HG02610 (cell line): ENCODE data around the gene JPH4.
A peak's percentile ranks its signal among the peaks of the same experiment; 100 is the strongest.

Source experiments
- ATAC-seq: cut with Tn5 transposase; IDR thresholded peaks from one replicate; pipeline ENCODE4 v1.9.1; 2021; ENCODE audit warnings: mild to moderate bottlenecking, moderate library complexity; ENCODE audit not compliant: unreplicated experiment

The JPH4 gene

DNA sequence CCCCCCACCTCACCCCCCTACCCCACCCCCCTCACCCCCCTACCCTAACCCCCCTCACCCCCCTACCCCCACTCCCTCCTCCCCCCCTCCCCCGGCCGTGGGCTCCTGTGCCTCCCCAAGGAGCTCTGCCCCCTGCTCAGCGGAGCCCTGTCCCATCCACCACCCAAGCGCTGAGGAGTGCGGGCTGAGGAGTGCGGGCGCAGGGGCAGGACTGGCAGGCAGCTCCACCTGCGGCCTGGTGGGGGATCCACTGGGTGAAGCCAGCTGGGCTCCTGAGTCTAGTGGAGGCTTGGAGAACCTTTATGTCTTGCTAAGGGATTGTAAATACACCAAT lies 2.3 kb upstream of the JPH4 start:
- no peak for ATAC-seq

GRCh38 chr14:23580152-23580926 lies 1.7 kb upstream of the JPH4 start:
- no peak for ATAC-seq

DNA sequence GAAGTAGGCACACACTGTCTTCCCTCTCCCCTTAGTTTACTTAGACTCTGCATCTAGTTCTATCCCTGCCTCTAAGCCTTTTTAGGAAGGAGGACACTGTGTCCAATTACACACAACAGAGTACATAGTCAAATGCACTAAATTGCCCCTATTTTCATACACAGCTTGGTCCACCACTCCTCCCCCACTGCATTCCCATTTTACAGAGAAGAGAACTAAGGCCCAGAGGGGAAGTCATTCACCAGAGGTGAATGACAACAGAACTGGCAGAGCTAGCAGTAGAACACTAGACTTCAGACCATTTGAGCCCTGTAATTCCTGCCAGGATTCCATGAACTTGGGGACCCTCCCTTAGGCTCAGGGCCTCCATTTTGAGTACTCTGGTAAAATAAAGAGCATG lies 1.1 kb upstream of the JPH4 start:
- ATAC-seq: no peak

DNA sequence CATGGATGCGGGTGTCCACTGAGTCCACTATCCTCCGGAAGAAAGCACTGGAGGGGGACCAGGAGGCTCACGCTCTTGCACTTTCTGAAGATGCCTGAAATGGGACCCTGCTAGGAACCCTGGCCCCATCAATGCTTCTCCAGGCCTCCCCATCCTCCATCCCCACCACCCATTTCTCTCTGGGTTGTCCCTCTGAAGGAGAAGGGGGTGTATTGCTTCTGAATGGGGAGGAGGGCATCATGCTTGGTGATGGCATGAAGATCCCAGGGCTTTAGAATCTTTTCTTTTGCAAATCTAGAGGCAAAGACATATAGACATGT lies 681 bp upstream of the JPH4 start:
- no peak for ATAC-seq

- no peak for ATAC-seq
Measured at GRCh38 chr14:23577710-23578392, 739 bp downstream of the JPH4 start.

DNA sequence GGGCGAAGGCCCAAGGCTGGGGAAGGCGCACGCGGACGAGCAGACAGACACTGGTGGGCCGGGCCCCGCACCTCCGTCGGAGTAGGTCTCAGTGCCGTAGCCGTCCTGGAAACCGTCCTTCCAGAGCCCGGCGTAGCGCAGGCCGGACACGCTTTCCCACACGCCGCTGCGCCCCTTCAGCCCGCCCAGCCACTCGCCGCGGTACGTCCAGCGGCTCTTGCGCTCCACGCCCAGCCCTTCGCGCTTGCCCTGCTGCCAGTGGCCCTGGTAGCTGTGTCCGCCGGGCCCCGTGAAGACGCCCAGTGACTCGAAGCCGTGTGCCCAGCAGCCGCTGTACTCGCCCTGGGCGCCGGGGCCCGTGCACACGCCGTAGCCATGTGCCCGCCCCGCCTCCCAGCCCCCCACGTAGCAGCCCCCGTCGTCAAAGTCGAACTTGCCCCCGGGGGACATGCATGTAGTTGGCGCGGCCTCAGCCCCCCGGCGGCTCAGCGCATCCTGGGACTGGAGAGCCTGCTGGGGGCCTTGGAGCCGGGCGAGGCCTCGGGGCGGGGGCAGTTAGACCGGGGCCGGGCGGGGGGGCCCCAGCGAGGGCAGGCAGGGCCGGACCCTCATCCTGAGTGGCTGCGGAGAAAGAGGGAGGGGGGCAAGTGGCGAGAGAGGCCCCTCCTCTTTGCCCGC lies 1.4 kb downstream of the JPH4 start:
- no peak for ATAC-seq

GRCh38 chr14:23573384-23574015 lies 5.1 kb downstream of the JPH4 start:
- ATAC-seq: no peak

DNA sequence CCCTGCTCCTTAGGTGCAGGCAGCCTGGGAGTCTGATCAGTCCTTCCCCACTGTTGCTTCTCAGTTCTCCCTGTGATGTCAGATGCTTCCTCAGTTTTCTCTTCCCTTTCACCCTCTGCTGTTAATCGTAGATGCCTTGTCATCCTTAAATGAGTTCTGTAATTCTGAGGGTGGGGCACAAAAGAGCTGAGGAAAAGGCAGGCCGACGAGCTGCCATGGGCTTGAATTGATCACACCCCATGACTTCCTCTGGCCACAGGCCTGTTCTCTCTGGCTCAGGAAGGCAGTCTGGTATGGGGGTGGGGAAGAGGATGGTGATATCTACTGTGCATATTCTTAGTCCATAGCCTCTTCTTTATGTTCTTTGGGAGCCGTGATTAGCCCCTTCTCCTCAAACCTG lies 5.8 kb downstream of the JPH4 start:
- ATAC-seq: no peak

- ATAC-seq: no peak
Measured at GRCh38 chr14:23572524-23572828, 6.1 kb downstream of the JPH4 start.

DNA sequence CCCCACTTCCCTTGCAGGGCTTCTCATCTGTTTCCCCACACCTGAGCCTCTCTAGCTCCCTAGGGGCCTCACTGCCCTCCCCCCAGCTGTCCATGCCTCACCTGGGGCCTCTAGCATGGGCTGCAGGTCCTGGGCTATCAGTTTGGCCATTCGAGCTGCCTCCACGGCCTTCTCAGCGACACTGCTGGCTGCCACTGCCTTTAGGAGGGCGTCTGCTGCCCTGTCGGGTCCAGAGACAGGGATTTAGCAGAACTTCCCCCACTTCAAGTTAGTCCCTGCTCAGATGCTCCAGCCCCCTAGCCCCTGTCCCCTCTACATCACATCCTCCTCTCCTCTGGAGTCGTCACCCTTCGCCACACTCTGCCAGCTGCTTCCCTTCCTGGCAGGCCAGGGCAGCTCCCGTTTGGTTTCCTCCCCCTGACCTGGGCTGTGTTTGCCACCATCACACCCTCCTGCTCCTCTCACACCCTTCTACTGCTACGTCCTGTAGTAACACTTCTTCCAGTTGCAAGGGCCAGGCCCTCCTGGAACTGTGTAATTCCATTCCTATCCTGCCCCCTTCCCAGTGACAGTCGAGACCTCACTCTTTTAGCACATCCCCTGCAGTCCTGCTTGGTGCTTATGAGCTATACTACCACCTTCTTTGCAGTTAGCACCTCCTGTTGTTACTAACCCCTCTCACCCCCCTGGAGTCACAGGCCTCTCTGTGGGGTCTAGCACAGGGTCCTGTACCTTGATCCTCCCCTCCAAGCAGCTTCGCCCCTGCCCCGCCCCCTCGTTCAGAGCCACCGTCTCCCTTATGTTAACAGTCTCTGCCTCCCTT lies 6.7 kb downstream of the JPH4 start:
- ATAC-seq: no peak

DNA sequence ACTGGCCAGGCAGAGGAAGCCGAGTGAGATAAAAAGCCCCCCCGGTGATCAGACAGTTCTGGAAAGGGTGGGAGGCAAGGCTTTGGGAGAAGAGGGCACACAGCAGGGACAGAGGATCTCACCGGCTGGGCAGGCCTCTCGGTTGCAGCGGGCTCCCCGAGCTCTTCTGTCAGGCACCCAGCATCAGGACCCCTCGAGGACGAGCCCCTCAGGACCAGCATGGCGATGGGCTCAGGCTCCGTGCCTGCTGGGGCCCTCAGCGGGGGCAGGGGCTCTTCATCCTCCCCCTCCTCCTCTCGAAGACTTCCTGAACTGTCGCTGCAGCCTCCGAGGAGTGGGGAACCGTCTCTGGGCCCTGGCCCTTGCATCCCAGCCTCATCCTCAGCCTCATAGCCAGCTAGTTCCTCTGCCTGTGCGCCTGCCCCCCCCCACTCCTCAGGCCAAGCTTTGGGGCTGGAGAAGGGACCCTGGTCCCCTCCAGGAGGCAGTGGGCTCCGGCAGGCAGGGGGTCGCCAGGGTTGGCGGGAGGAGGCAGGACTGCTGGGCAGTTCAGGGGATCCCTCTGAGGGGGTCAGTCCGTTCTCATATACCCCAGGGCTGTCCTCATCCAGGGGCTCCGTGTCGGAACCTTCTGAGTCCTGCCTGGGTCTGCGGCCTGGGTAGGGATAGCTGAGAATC lies 7.6 kb downstream of the JPH4 start:
- ATAC-seq: no peak

DNA sequence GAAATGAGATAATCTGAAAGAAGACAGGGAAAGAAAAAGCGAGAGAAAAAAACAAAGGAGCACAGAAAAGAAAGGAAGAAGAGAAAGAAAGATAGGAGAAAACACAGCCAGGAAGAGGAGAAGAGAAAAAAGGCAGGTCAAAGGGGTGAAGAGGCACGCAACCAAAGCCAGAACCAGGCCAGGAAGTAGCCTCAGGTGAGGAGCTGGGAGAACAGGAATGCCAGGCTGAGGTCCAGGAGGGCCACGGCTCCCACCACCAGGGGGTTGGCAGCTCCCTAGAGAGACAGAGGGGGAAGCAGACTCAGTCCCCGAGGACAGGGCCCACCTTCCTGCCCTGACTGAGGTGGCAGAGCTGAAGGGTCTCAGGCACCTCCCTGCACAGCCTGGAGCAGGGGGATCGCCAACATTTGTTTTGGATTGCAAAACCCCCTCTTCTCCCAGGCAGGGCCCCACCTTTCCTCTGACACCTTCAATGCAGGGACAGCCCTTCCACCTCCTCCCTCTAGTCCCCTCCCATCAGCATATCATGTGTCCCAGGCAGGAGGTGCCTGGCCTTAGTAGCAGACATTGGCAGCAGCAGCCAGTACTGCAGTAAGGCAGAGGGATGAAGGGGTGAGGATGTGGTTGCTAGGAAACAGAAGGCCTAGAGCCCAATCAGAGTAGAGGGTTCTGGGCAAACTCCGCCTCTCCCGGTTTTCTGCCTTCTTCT lies 9.0 kb downstream of the JPH4 start:
- ATAC-seq: no peak

DNA sequence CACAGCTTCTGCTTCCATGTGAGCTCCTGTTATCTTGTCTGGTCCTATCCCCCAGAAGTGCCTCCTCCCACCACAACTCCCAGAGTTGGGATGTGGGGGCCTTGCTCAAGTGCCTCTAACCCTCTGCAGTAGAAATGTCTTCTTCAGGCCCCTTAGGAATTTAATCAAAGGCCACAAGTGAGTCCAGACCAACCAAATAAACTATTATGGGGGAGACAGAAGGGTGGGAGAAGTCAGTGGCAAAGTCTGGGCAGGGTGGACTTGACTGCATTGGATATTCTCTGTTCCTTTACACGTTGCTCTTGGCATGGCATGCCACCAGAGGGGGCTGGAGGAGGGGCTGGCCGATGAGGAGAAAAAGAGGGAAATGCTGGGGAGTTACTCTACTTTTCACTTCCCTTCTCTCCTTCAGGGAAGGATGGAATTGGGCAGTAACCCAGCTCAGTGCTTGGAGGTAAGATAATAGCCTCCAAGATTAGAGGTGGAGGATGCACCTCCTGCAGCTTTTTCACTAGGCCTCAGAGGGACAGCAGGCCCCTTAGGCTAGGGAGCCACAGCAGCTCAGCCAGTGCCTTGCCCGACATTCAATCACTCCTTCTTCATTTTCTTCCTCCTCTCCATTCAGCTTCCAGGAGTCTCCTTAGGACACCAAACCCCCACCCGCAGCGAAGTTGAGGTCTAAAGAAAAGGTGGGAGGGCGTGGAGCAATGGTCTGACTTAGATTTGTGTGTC lies 9.8 kb downstream of the JPH4 start:
- ATAC-seq: no peak

DNA sequence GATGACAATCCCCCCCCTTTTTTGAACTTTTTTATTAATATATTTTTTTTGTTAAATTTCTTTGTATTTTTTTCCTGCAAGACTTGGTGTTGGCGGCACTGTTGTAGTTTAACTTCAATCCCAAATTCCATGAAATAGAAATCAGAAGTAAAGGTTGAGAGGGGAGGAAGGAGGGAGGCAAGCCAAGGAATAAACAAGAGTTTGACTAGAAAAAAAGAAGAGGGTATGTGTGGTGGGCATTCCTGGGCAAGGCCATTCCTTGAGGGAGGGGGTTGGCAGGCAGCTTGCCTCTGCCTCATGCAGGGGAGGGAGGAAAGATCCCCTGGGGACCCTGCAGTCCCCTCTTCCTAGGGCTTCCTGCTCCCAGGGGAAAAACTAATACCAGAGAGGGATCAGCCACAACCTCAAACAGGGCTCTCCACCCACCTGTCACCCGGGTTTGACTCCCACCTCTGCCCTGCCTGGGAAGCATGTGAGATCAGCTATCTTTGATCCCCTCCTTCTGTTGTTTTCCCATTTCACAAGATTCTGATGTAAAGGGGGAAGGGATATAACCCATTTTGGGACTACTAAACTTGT lies 10.5 kb downstream of the JPH4 start:
- no peak for ATAC-seq

DNA sequence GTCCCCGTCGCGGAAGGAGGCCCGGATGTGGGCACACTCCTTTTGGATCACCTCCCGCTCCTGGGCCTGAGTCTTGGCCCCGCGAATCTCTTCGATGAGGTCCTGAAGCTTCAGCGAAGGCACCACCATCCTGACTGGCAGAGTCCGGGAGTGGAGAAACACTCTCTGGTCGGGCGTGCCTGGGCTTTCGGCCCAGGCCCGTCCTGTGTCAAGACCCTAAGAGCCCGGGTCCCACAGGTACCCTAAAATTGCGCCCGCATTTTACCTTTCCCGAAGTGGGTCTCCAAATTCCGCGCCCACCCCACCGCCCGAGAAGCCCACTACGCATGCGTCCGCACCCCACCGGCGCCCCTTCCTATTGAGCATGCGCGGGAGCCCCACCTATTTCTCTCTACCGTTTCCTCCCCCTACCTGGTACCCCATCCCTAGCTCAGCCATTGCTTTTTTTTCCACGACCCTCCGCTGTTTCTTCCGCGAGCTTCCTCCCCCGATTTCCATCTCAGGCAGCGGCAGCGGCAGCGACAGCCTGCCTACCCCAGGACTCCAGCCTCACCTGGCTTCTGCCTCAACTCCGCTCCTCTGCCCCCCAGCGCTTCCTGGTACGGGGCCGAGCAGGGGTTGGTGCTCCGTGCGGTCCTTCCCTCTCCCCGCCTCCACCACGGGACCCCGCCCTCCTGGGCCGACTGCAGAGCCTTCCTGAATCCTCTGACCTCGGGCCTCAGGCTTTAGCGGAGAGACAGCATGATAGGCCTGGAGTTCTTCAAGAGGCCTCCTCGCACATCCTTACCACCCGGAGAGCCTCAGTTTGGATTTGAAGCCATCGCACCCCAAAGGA lies 11.2 kb downstream of the JPH4 start, which contains the start of gene AP1G2:
Gene AP1G2, minus strand, starts transcription at position 606 of the 835 bp plus-strand sequence. Its CDS starts 477 bp downstream, at position 129.
- peak; percentile 86 for ATAC-seq

GRCh38 chr14:23566778-23567185 lies 11.8 kb downstream of the JPH4 start:
- no peak for ATAC-seq

DNA sequence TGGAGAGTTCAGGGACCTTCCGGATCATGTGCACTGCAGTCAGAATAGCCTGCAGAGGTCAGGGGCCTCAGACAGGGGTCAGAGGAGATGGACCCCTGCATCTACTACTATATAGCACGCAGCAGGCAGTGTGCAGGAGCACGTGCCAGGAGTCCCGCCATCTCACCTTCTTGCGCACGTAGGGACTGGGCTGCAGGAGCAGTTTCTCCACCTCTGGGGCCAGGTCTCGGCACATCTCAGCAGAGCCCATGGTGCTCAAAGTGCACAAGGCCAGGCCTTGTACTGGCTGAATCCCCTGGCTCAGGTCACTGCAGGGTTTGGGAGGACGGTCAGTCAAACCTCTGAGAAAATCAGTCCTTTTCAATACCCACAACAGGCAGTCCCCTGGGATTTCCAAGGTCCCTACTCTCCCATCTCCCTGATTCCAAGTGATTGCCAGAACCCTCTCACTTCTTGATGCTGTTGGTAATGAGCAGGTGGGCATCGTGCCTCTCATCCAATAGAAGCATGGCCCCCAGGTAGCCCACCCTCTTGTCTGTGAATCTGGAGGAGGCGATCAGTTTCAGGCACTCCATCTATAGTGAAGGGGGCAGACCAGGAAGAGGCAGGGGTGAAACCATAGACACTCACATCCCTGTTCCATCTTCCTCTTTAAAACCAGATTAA lies 12.3 kb downstream of the JPH4 start:
- ATAC-seq: no peak
